HepG2 (cell line): ENCODE data around the gene ENTPD1. TPM values are rescaled to one million over a fixed set of nuclear protein-coding genes. Genes with fewer than 3 reads are reported as not detected.

Source experiments
- ATAC-seq: fragments of 200-7000 bp; cut with Tn5 transposase; 3 replicates; pipeline ENCODE4 v1.9.1; 2020; ENCODE audit warnings: mild to moderate bottlenecking, moderate library complexity
- BruUV-seq: library from RNA; stranded (reverse); fragments of 400-500 nt; replicated peaks from 2 replicates; lab custom pipeline; 2021; lab: Mats Ljungman, UMichigan
- CTCF ChIA-PET: fragments of 300-600 bp; formaldehyde crosslinking; extraction: SDS; loops from one replicate; lab custom pipeline; 2021; ENCODE audit warnings: low total read pairs, inconsistent platforms, low intra/inter-chr PET ratio; lab: Yijun Ruan, JAX
- POLR2A ChIA-PET: fragments of 350-600 bp; sonication (Branson Sonifier 250); formaldehyde crosslinking; loops from one replicate; lab custom pipeline; 2020; ENCODE audit warnings: antibody characterized with exemption, inconsistent platforms; lab: Yijun Ruan, JAX
- DNase-seq: peaks from one replicate; pipeline ENCODE4 v3.0.0-alpha.2; 2015; ENCODE audit warnings: low spot score
- FAIRE-seq: peaks from 3 replicates; lab custom pipeline; 2011; peaks lifted over from hg19 to GRCh38; lab: Jason Lieb, UNC
- H2AFZ ChIP-seq: one replicate; pipeline ENCODE4 v1.6.1; 2011; ENCODE audit warnings: low read length, inconsistent platforms
- H3K27ac ChIP-seq: fragments of 300-600 bp; 3 replicates; pipeline ENCODE4 v1.8.0; 2011; ENCODE audit warnings: mixed run types, mild to moderate bottlenecking, mixed read lengths, low read length, inconsistent platforms; ENCODE audit not compliant: insufficient read depth; ENCODE audit errors: extremely low read length
- H3K27me3 ChIP-seq, 2 experiments: fragments of 200-600 bp in 1 of 2; 2 replicates in 1 of 2; 3 replicates in 1 of 2; pipeline versions ENCODE4 v1.6.0 to v1.8.0; 2011; ENCODE audit warnings: low read length in 2 of 2, mild to moderate bottlenecking in 2 of 2, moderate library complexity in 2 of 2, inconsistent platforms in 1 of 2; ENCODE audit not compliant: insufficient read depth in 2 of 2, control insufficient read depth in 1 of 2
- H3K36me3 ChIP-seq, 2 experiments: fragments of 200-600 bp in 1 of 2; replicated peaks in 1 of 2; 2 replicates in 1 of 2; 3 replicates in 1 of 2; pipeline versions ENCODE4 v1.5.1 to v1.8.0; 2011; ENCODE audit warnings: low read length in 2 of 2, inconsistent platforms in 1 of 2; ENCODE audit not compliant: insufficient read depth in 2 of 2, control insufficient read depth in 1 of 2
- H3K4me1 ChIP-seq: 2 replicates; pipeline ENCODE4 v1.5.1; 2012; ENCODE audit warnings: low read length, inconsistent platforms; ENCODE audit not compliant: insufficient read depth
- H3K4me2 ChIP-seq: 2 replicates; pipeline ENCODE4 v1.6.0; 2011; ENCODE audit warnings: low read depth, low read length, inconsistent platforms
- H3K4me3 ChIP-seq, 3 experiments: fragments of 200-600 bp in 1 of 3; sonication (generic), shearing (Covaris generic) in 1 of 3; replicated peaks in 1 of 3; 2 replicates each; pipeline ENCODE4 v1.5.1; 2011 to 2016; ENCODE audit warnings: low read length in 3 of 3, inconsistent platforms in 2 of 3, low read depth in 2 of 3, mild to moderate bottlenecking in 2 of 3, control low read depth in 1 of 3, mixed read lengths in 1 of 3; ENCODE audit not compliant: insufficient read depth in 1 of 3
- H3K79me2 ChIP-seq: one replicate; pipeline ENCODE4 v1.6.1; 2011; ENCODE audit warnings: low read length, inconsistent platforms; ENCODE audit not compliant: insufficient read depth
- H3K9ac ChIP-seq: 2 replicates; pipeline ENCODE4 v1.6.0; 2011; ENCODE audit warnings: mild to moderate bottlenecking, low read depth, low read length, inconsistent platforms; ENCODE audit not compliant: insufficient read depth
- H3K9me3 ChIP-seq: 2 replicates; pipeline ENCODE4 v1.5.1; 2012; ENCODE audit warnings: mild to moderate bottlenecking, low read length
- H4K20me1 ChIP-seq: 2 replicates; pipeline ENCODE4 v1.6.0; 2011; ENCODE audit warnings: inconsistent platforms, mild to moderate bottlenecking, low read length, moderate library complexity; ENCODE audit not compliant: insufficient read depth
- HIVEP1 ChIP-seq: sonication (generic); formaldehyde crosslinking; IDR thresholded peaks from 2 replicates; pipeline ENCODE4 v1.4.0; 2020; ENCODE audit warnings: mild to moderate bottlenecking, missing genetic modification reagents
- HMGA1 ChIP-seq: sonication (generic); formaldehyde crosslinking; conservative IDR thresholded peaks from 2 replicates; pipeline ENCODE4 v1.4.0; 2020; ENCODE audit warnings: missing genetic modification reagents
- HNF4G ChIP-seq, 2 experiments: sonication (generic) in 1 of 2; formaldehyde crosslinking in 1 of 2; IDR thresholded peaks; 2 replicates each; pipeline versions ENCODE4 v1.4.0 to v1.6.1; 2011 to 2020; ENCODE audit warnings: borderline replicate concordance in 2 of 2, low read depth in 2 of 2, mild to moderate bottlenecking in 2 of 2, low read length in 1 of 2, missing genetic modification reagents in 1 of 2, moderate library complexity in 1 of 2
- NCOA5 ChIP-seq: sonication (generic); formaldehyde crosslinking; IDR thresholded peaks from 2 replicates; pipeline ENCODE4 v1.4.0; 2020; ENCODE audit warnings: missing genetic modification reagents
- STAT5B ChIP-seq: sonication (generic); formaldehyde crosslinking; IDR thresholded peaks from 2 replicates; pipeline ENCODE4 v1.4.0; 2020; ENCODE audit warnings: missing genetic modification reagents
- ZBTB1 ChIP-seq: sonication (generic); formaldehyde crosslinking; IDR thresholded peaks from 2 replicates; pipeline ENCODE4 v1.4.0; 2020; ENCODE audit warnings: missing genetic modification reagents, borderline replicate concordance
- ZNF224 ChIP-seq: sonication (generic); formaldehyde crosslinking; IDR thresholded peaks from 2 replicates; pipeline ENCODE4 v1.5.0; 2020; ENCODE audit warnings: mild to moderate bottlenecking, missing genetic modification reagents
- ZNF737 ChIP-seq: sonication (generic); formaldehyde crosslinking; IDR thresholded peaks from 2 replicates; pipeline ENCODE4 v1.5.0; 2020; ENCODE audit warnings: missing genetic modification reagents, mild to moderate bottlenecking, borderline replicate concordance
- ZNF790 ChIP-seq: sonication (generic); formaldehyde crosslinking; IDR thresholded peaks from 2 replicates; pipeline ENCODE4 v1.8.0; 2022; ENCODE audit warnings: missing genetic modification reagents, mild to moderate bottlenecking, borderline replicate concordance
- ZNF816 ChIP-seq: sonication (generic); formaldehyde crosslinking; IDR thresholded peaks from 2 replicates; pipeline ENCODE4 v1.8.0; 2022; ENCODE audit warnings: missing genetic modification reagents, mild to moderate bottlenecking, borderline replicate concordance
- WGBS: methylation state at CpG from one replicate; pipeline ENCODE4 v1.1.6; 2017; ENCODE audit warnings: low lambda C conversion rate; 5-methylcytosine and 5-hydroxymethylcytosine counted together
- in situ Hi-C: cut with HindIII; loops from 2 replicates; pipeline ENCODE4 v1.10.0; 2017; ENCODE audit warnings: low pct_unique_long_range_greater_than_20kb; ENCODE audit not compliant: extremely low pct_ligation_motif_present
- intact Hi-C: fragments of 100-400 bp; cut with micrococcal nuclease; formaldehyde crosslinking; loops from one replicate; pipeline ENCODE4 v1.10.0; 2022; ENCODE audit not compliant: unreplicated experiment
- polyA plus RNA-seq, 8 experiments: library from polyadenylated mRNA; depleted of rRNA in 3 of 8; stranded (reverse) in 7 of 8; unstranded in 1 of 8; fragments of >200 nt; fragmentation: Illumina TruSeq in 4 of 8; extraction: Trizol in 4 of 8; gene quantifications; 2 replicates each; pipeline versions ENCODE4 v1.2.1 to v1.2.3, GENCODE V29; 2011 to 2016; ENCODE audit warnings: low read depth in 4 of 8, missing spikeins in 1 of 8, mixed read lengths in 1 of 8; ENCODE audit not compliant: insufficient read depth in 1 of 8
- total RNA-seq, 5 experiments: library from RNA; depleted of rRNA; stranded (reverse); fragments of >200 nt; fragmentation: Illumina TruSeq; extraction: Trizol; gene quantifications; 2 replicates each; pipeline ENCODE4 v1.2.3, GENCODE V29; 2016; ENCODE audit warnings: low read depth in 1 of 5
- TF ChIP-seq, protein P1 (sequence below): sonication (generic); formaldehyde crosslinking; IDR thresholded peaks from 2 replicates; pipeline ENCODE4 v1.4.0; 2020; ENCODE audit warnings: missing genetic modification reagents
- TF ChIP-seq, protein P2 (sequence below): sonication (generic); formaldehyde crosslinking; IDR thresholded peaks from 2 replicates; pipeline ENCODE4 v1.5.1; 2020; ENCODE audit warnings: mild to moderate bottlenecking, missing genetic modification reagents
- TF ChIP-seq, protein P3 (sequence below): sonication (generic); formaldehyde crosslinking; IDR thresholded peaks from 2 replicates; pipeline ENCODE4 v1.5.1; 2020; ENCODE audit warnings: mild to moderate bottlenecking, moderate library complexity, missing genetic modification reagents

Gene ENTPD1
- total and polyA plus RNA-seq, 2 of the 13 experiments (the other 11 are each of a cell fraction or from before 2014, with no cell fraction given): 0.07 TPM

DNA sequence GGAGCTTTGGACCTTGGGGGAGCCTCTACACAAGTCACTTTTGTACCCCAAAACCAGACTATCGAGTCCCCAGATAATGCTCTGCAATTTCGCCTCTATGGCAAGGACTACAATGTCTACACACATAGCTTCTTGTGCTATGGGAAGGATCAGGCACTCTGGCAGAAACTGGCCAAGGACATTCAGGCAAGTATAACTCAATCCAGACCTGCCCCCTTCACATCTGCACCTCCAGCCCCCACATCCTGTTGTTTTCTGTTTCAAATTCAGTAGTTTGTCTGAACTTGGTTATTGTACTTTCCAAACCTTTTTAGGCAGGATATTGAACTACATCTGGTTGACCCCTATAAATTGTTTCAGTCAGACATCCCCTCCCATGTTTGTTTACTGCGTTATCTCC lies 89.4 kb downstream of the ENTPD1 start:
- no peaks in the 10 kb centered on the region for H4K20me1 ChIP-seq
- H3K9me3 ChIP-seq: no peaks in the 10 kb centered on the region
- in situ Hi-C loops (no loop called here), intact Hi-C loops (no loop called here)
- no peak for TF ChIP-seq HIVEP1
- TF ChIP-seq, protein P1, sequence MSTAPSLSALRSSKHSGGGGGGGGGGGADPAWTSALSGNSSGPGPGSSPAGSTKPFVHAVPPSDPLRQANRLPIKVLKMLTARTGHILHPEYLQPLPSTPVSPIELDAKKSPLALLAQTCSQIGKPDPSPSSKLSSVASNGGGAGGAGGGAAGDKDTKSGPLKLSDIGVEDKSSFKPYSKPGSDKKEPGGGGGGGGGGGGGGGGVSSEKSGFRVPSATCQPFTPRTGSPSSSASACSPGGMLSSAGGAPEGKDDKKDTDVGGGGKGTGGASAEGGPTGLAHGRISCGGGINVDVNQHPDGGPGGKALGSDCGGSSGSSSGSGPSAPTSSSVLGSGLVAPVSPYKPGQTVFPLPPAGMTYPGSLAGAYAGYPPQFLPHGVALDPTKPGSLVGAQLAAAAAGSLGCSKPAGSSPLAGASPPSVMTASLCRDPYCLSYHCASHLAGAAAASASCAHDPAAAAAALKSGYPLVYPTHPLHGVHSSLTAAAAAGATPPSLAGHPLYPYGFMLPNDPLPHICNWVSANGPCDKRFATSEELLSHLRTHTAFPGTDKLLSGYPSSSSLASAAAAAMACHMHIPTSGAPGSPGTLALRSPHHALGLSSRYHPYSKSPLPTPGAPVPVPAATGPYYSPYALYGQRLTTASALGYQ (CRISPR knock-in tag): no peak
- no peak for TF ChIP-seq ZNF737 (CRISPR knock-in tag)
- no peak for TF ChIP-seq ZNF224 (CRISPR knock-in tag)
- no peak for TF ChIP-seq NCOA5 (CRISPR knock-in tag)
- no peak for TF ChIP-seq HNF4G (IDR thresholded peaks at IDR 0.05; ENCODE audit: borderline replicate concordance, low read depth, low read length)
- no peak for TF ChIP-seq HNF4G (CRISPR knock-in tag; IDR thresholded peaks at IDR 0.05; ENCODE audit: borderline replicate concordance, low read depth)
- no peak for TF ChIP-seq ZNF816 (CRISPR knock-in tag)
- TF ChIP-seq, protein P2, sequence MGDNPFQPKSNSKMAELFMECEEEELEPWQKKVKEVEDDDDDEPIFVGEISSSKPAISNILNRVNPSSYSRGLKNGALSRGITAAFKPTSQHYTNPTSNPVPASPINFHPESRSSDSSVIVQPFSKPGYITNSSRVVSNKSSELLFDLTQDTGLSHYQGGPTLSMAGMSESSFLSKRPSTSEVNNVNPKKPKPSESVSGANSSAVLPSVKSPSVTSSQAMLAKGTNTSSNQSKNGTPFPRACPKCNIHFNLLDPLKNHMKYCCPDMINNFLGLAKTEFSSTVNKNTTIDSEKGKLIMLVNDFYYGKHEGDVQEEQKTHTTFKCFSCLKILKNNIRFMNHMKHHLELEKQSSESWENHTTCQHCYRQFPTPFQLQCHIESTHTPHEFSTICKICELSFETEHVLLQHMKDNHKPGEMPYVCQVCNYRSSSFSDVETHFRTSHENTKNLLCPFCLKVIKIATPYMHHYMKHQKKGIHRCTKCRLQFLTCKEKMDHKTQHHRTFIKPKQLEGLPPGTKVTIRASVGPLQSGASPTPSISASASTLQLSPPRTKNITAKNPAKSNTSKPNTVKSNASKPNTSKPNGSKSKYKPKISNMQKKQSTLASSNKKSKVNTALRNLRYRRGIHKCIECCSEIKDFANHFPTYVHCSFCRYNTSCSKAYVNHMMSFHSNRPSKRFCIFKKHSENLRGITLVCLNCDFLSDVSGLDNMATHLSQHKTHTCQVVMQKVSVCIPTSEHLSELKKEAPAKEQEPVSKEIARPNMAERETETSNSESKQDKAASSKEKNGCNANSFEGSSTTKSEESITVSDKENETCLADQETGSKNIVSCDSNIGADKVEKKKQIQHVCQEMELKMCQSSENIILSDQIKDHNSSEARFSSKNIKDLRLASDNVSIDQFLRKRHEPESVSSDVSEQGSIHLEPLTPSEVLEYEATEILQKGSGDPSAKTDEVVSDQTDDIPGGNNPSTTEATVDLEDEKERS (CRISPR knock-in tag): no peak
- TF ChIP-seq HMGA1 (CRISPR knock-in tag): no peak
- TF ChIP-seq ZNF790 (CRISPR knock-in tag): no peak
- TF ChIP-seq, protein P3, sequence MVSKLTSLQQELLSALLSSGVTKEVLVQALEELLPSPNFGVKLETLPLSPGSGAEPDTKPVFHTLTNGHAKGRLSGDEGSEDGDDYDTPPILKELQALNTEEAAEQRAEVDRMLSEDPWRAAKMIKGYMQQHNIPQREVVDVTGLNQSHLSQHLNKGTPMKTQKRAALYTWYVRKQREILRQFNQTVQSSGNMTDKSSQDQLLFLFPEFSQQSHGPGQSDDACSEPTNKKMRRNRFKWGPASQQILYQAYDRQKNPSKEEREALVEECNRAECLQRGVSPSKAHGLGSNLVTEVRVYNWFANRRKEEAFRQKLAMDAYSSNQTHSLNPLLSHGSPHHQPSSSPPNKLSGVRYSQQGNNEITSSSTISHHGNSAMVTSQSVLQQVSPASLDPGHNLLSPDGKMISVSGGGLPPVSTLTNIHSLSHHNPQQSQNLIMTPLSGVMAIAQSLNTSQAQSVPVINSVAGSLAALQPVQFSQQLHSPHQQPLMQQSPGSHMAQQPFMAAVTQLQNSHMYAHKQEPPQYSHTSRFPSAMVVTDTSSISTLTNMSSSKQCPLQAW (CRISPR knock-in tag): no peak
- no peak for TF ChIP-seq ZBTB1
- TF ChIP-seq STAT5B (CRISPR knock-in tag): no peak
- no peaks in the 10 kb centered on the region for H3K36me3 ChIP-seq
- POLR2A ChIA-PET: no interaction called here
- peaks cover 7% of the 10 kb centered on the region; the same call in 1 of the 2 replicates for H3K4me1 ChIP-seq
- no peak overlapping the region for H3K4me3 ChIP-seq
- WGBS: 32% methylated on average over 3 of the region's 3 CpGs
- BruUV-seq: no TSS peak
- H2AFZ ChIP-seq: no peak overlapping the region
- CTCF ChIA-PET: no interaction called here
- no peaks in the 10 kb centered on the region for H3K27me3 ChIP-seq
- no peak for FAIRE-seq
- H3K79me2 ChIP-seq: no peaks in the 10 kb centered on the region
- H3K9ac ChIP-seq: no peak overlapping the region
- no peak overlapping the region for H3K27ac ChIP-seq
- ATAC-seq: no peak
- no peak for DNase-seq
- no peak overlapping the region for H3K4me2 ChIP-seq
